ENCODE measurements around the gene ECSIT. TPM values are rescaled to one million over a fixed set of nuclear protein-coding genes. Genes with fewer than 3 reads are reported as not detected.
A peak's percentile ranks its signal among the peaks of the same experiment; 100 is the strongest.

Gene ECSIT
- total and polyA plus RNA-seq, 2 donors (not counting 1 experiment from before 2014, with no cell fraction given), result 45.6 to 63.1 TPM

DNA sequence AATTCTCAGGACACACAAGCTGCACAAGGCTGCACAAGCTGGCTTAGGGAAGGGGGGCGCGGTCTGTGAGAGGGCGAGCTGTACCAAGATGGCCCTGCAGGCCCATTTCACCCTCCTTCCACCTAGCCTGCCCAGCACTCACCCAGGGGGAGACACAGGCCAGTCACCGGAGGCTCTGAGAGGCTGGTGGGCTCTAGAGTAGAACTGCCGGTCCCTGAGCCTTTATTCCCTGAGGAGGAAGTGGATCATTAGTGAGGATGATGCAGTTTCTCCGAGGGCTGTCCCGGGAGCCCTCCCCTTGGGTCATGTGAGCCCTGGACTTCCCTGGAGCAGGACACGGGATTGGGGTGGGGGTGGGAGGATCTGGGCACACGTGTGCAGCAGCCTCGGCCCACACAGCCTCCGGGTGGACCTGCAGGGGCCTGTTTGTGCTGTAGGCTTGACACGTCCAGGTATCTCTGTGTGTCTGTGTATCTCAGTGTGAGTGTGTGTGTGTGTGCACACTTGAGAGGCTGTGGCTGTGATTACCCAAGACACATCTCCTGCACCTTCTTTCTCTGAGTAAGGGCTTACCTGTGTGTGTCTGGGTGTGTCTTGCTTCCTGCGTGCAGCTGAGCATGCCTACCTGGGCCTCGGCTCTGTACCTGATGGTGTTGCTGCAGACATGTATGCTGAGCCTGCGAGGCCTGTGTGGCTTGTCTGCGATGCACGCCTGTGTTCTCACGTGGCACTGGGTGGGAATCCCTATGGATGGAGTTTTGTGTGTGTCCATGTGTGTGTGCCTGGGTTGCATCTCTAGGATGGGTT lies 48.7 kb upstream of the ECSIT start, which contains the start of gene ACP5:
ACP5 (minus strand) TSS at position 195 of the 807 bp plus-strand sequence. CDS start 328 bp downstream, outside the sequence.
- ChIA-PET CTCF (interaction anchor here (1.5 to 7.2 kb wide), 4 partner anchors 9 to 49 kb away, joined by 5 to 61 read pairs (median 6); partner anchors contain the start of gene ECSIT), POLR2A (interaction anchor here (1.7 to 3.0 kb wide), 2 partner anchors 9 to 16 kb away, joined by 4 to 19 read pairs; no protein-coding TSS in a partner anchor)
- peak within 1 kb of the TSS; percentile 94 for H3K27ac Mint-ChIP-seq
- Histone ChIP-seq H2AFZ (ENCODE audit: insufficient read depth, low read depth, low read length, poor library complexity, severe bottlenecking) (peak within 1 kb of the TSS; percentile 72), H3K9me3 (ENCODE audit: control extremely low read depth in 1 of 3, control insufficient read depth in 2 of 3, insufficient read depth in 1 of 3, low read length in 2 of 3) (no peaks in the 10 kb centered on the region), H4K20me1 (ENCODE audit: control insufficient read depth, insufficient read depth, low read length, poor library complexity, severe bottlenecking) (no peaks in the 10 kb centered on the region), H3K4me1 (ENCODE audit: control insufficient read depth in 2 of 2, insufficient read depth in 2 of 2, low read length in 2 of 2) (peaks cover 64 to 94% of the 10 kb centered on the region in 2 donors), H3K36me3 (replicated peaks in 1 of 2; ENCODE audit: control extremely low read depth in 1 of 2, control insufficient read depth in 1 of 2, extremely low read depth in 1 of 2, insufficient read depth in 2 of 2, low read length in 1 of 2) (peaks cover 0 to 19% of the 10 kb centered on the region in 2 experiments), H3K27me3 (replicated peaks in 1 of 4; ENCODE audit: control extremely low read depth in 1 of 4, control insufficient read depth in 3 of 4, insufficient read depth in 4 of 4, low read length in 3 of 4) (no peaks in the 10 kb centered on the region), H3K4me2 (replicated peaks; ENCODE audit: low read depth, low read length, poor library complexity, severe bottlenecking) (peak within 1 kb of the TSS; percentile 93), H3K27ac (ENCODE audit: low read length in 2 of 2) (peak within 1 kb of the TSS; percentile 67 to 77), H3K9ac (ENCODE audit: low read length) (peak within 1 kb of the TSS; percentile 75), H3K79me2 (ENCODE audit: control insufficient read depth, insufficient read depth, low read length) (peaks cover 5% of the 10 kb centered on the region), H3K4me3 (ENCODE audit: control extremely low read depth in 1 of 5, extremely low read depth in 1 of 5, insufficient read depth in 1 of 5, low read depth in 2 of 5, low read length in 4 of 5) (peak within 1 kb of the TSS in 4 of 5 experiments; percentile 61 to 80 (median 68))
- H3K4me1 Mint-ChIP-seq, result peaks cover 67% of the 10 kb centered on the region
- H3K4me3 Mint-ChIP-seq, result peak within 1 kb of the TSS; percentile 91
- ATAC-seq (ENCODE audit: low read depth) (no peak), DNase-seq (peak; percentile 41)
- intact Hi-C loops (cut with micrococcal nuclease), result no loop called here
- WGBS (ENCODE audit: insufficient coverage), result 59% methylated on average over 13 of the region's 18 CpGs
- no peaks in the 10 kb centered on the region for H3K27me3 Mint-ChIP-seq
- H3K9me3 Mint-ChIP-seq (ENCODE audit: insufficient read depth), result no peaks in the 10 kb centered on the region
- TF ChIP-seq, protein P1, sequence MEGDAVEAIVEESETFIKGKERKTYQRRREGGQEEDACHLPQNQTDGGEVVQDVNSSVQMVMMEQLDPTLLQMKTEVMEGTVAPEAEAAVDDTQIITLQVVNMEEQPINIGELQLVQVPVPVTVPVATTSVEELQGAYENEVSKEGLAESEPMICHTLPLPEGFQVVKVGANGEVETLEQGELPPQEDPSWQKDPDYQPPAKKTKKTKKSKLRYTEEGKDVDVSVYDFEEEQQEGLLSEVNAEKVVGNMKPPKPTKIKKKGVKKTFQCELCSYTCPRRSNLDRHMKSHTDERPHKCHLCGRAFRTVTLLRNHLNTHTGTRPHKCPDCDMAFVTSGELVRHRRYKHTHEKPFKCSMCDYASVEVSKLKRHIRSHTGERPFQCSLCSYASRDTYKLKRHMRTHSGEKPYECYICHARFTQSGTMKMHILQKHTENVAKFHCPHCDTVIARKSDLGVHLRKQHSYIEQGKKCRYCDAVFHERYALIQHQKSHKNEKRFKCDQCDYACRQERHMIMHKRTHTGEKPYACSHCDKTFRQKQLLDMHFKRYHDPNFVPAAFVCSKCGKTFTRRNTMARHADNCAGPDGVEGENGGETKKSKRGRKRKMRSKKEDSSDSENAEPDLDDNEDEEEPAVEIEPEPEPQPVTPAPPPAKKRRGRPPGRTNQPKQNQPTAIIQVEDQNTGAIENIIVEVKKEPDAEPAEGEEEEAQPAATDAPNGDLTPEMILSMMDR (IDR thresholded peaks at IDR 0.05), result no peak
- no peak for TF ChIP-seq EZH2 (IDR thresholded peaks at IDR 0.05; ENCODE audit: borderline replicate concordance, insufficient read depth, low read depth, low read length, poor library complexity, severe bottlenecking)

Data from B cell (primary cell).